SK-N-SH treated with all-trans-retinoic acid at 6 μM for 48 hours (cell line): ENCODE measurements around the gene SSU72.

ENCODE experiments used
- CSDC2 ChIP-seq: fragments of 250-450 bp; sonication (Bioruptor Pico); IDR thresholded peaks from 2 replicates; pipeline ENCODE4 v1.5.0; 2020; ENCODE audit warnings: mild to moderate bottlenecking, moderate library complexity
- TSHZ2 ChIP-seq: fragments of 250-450 bp; sonication (Bioruptor Pico); IDR thresholded peaks from 2 replicates; pipeline ENCODE4 v1.5.0; 2020; ENCODE audit warnings: mild to moderate bottlenecking, moderate library complexity
- ZFP3 ChIP-seq: fragments of 250-450 bp; sonication (Bioruptor Pico); IDR thresholded peaks from 2 replicates; pipeline ENCODE4 v1.5.0; 2020; ENCODE audit warnings: mild to moderate bottlenecking, moderate library complexity

GRCh38 chr1:1599030-1599934 lies 24.6 kb upstream of the SSU72 start:
- TF ChIP-seq CSDC2 (CRISPR knock-in tag): no peak
- no peak for TF ChIP-seq ZFP3 (CRISPR knock-in tag)
- no peak for TF ChIP-seq TSHZ2 (CRISPR knock-in tag)
